GM12892 (cell line): ENCODE measurements around the gene LDLRAD4.

Source experiments
- POLR2A ChIP-seq: IDR thresholded peaks from 2 replicates; pipeline ENCODE4 v1.6.1; 2011; ENCODE audit warnings: low read depth, low read length, control low read depth
- POLR2AphosphoS5 ChIP-seq: IDR thresholded peaks from 2 replicates; pipeline ENCODE4 v1.6.1; 2011; ENCODE audit warnings: low read depth, low read length, control low read depth
- TAF1 ChIP-seq: IDR thresholded peaks from 2 replicates; pipeline ENCODE4 v1.6.1; 2011; ENCODE audit warnings: low read depth, mild to moderate bottlenecking, control low read depth, low read length, borderline replicate concordance

GRCh38 chr18:13622751-13623150 is 404.2 kb downstream of the LDLRAD4 start:
- TF ChIP-seq POLR2A = no peak
- TF ChIP-seq POLR2AphosphoS5 = no peak
- TF ChIP-seq TAF1 = no peak
